Measurements from ENCODE around the gene BICD2.
"Not testable (repeated sequence)": the region's sequence is repeated elsewhere in the genome, so short reads cannot be mapped to it uniquely, and the experiment has no call there.

Gene BICD2

GRCh38 chr9:92764381-92764987, at the start of gene BICD2:
Gene BICD2 (minus strand): TSS chr9:92764833. CDS start chr9:92764744, 89 bp downstream.
- peak in 1 of 2 donors; percentile 6 for DNase-seq (ENCODE audit: low read depth in 2 of 2)

DNA sequence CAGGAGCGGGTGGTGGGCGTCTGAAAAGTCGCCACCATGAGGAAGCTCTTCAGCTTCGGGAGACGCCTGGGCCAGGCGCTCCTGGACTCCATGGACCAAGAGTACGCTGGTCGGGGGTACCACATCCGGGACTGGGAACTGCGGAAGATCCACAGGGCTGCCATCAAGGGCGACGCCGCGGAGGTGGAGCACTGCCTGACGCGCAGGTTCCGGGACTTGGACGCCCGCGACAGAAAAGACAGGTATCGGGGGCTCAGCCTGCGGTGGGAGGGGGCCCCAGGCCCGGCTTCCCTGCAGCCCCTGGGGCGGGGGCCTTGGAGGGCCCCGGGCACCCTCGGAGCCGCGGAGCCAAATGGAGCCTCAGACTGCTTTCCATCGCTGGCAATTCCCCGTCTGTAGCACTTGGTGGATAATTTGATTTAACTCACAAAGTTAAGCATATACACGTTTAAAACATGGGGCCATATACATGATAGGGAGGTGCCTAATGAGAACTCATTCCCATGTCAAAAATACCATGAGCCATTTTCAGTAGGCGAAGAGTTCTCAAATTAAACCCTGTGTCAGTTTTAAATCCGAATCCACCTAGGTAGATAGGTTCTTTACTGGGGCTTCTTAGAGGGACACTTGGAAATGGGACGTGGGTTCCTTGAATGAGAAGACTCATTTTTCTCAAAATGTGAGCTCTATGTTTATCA, 45.1 kb upstream of the BICD2 start:
- not testable (repeated sequence) for DNase-seq (ENCODE audit: low read depth in 2 of 2)

DNA sequence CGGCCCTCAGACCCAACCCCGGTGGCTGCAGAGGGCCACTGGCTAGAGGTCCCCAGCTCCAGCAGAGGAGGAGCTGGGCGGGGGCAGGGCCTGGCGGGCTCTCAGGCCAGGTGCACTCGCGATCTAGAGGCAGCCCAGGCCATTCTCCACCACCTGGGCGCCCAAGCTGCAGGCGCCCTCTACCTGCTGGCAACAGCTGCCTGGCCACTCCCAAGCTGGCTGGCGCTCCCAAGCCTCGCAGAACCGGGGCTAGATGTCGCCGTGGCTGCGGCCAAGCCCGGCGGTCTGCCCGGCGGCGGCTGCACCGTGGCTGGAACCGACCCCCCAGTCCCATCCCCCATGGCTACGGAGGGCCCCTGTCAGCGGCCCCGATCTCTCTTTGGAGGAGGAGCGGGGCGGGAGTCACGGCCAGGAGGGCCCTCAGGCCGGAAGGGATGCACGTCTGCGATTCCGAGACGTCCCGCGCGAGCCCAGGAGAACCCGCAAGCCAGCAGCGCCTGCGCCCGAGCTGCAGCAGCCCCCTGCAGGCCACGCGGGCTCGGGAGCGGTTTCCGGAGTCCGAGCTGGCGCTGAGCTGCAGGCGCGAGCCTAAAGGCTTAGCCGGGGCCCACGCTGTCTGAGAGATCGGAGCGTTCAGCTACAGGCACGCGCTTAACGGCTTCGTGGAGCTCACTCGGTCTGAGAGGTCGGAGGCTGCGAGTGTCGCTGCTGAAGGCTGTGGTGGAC, 44.3 kb upstream of the BICD2 start:
- peak in 1 of 2 donors; percentile 36 for DNase-seq (ENCODE audit: low read depth in 2 of 2)

- DNase-seq (ENCODE audit: low read depth in 2 of 2), result no peak
Observed at GRCh38 chr9:92807757-92808725, 43.4 kb upstream of the BICD2 start.

DNA sequence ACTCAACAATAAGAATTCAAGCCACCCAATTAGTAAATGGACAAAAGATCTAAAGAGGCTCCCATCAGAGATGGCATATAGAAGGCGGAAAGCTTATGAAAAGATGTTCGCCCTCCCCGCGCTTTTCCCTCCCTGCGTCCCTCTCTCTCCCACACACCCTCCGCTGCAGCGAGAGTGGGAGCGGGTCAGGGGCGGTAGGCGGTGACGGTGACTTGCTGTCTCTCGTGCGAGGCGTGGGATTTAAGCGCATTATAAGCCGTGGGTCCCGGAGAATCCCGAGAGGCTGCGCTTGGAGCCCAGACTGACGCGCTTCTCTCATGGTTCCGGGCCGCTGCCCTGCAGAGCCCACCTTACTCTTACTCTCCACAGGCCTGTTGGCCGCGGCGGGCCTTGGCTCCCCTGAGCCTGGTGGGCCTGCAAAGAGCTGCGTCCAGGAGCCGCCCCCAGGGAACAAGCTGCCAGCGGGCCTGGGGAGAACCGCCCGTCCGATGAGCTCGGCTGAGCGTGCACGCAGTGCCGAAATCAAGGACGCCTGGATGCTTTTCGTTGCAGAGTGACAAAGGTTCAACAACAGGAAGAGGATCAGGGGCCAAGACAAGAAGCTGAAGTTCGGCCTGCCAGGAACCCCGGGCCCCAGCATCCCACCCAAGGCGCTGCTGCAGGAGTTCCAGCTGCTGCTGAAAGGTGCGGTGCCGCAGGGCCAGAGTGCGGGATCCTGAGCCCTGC, 42.6 kb upstream of the BICD2 start:
- DNase-seq (ENCODE audit: low read depth in 2 of 2), result no peak

GRCh38 chr9:92804727-92805126, 40.1 kb upstream of the BICD2 start:
- DNase-seq (ENCODE audit: low read depth in 2 of 2), result no peak

GRCh38 chr9:92798358-92798757, 33.7 kb upstream of the BICD2 start:
- DNase-seq (ENCODE audit: low read depth in 2 of 2), result no peak

DNA sequence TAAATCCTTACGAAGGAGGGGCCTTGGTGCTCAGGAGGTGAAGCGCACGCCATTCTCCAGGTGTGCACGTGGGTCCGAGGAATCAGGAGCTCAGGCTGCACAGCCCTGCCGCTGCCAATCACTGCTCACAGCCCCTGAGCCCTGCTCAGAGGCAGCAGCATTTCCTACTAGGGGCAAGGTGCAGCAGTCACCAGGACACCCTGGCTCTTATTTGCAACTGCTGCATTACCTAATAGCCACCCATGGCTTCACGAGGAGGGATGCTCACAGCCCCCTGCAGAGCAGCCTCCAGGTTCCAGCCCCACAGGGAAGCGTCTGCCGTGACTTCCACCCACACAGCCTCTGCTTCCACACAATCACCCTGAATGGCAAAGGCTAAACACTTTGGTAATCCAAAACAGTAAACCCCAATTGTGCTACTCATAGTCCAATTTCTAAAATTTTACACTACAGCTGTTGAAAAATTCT, 31.7 kb upstream of the BICD2 start:
- DNase-seq (ENCODE audit: low read depth in 2 of 2), result not testable (repeated sequence)

DNA sequence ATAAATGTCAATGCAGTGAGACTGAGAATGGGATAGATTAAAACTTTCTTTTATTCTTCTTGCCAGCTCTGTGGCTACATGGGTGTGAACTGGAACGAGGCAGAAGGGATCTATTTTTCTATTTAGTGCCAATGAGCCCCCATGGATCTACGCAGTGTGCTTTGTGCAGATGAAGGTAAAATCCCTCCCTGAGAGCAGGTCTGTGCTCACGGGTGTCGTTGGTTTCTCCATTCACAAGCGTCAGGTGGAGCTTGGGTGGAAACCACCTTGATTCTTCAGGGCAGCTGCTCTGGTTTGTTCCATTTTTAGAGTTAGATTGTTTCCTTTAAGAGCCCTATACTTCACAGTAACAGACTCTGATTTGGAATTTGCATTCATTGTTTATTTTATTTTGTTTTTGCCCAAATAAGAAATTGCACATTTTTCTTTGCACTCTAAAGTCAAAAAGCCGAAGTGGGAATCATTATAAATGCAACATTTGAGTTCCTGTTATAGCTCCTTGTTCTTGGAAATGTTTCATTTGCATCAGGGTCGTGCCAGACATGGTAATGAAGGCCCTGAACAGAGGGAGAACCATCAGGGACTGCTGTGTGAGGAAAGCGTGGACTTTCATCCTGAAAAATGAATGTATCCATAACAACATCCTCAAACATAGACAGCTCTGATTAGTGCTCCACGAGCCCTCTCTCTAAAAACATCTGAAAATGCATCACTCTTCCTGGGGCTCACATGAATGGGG, 31.1 kb upstream of the BICD2 start:
- DNase-seq (ENCODE audit: low read depth in 2 of 2), result no peak

DNA sequence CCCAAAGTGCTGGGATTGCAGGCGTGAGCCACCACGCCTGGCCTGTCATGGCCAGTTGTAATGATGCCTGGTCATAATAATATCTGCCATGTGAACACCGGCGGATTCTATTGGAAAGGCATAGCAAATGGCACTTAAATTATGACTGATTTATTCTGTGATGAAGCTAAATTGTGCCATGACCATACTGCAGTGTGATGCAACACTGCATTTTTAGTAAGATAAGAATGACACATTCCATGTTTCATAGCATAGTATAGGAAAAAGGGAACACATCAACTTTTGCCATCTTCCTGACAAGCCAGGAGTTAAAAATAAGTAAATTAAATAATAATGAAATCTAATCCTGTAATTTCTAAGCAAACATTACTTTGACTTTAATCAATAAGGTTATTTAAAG, 30.4 kb upstream of the BICD2 start:
- no peak for DNase-seq (ENCODE audit: low read depth in 2 of 2)

DNA sequence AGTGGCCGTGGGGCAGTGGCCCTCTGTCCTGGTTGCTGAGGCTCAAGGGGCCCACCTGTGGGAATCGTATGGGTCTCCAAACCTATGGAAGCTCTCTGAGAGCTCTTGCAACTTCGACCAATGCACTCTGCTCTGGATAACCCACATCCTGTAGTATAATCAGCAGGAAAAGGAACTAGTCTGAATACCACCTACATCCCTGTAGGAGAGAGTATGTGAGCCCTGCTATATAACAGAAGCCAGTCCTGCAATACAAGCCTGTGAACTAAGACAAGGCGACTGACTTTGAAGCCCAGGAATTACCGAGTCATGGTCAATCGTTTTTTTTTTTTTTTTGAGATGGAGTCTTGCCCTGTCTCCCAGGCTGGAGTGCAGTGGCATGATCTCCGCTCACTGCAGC, 29.8 kb upstream of the BICD2 start:
- DNase-seq (ENCODE audit: low read depth in 2 of 2), result no peak

- peak; percentile 43 to 46 for DNase-seq (ENCODE audit: low read depth in 2 of 2)
Observed at GRCh38 chr9:92790542-92791527, 26.2 kb upstream of the BICD2 start.

- no peak for DNase-seq (ENCODE audit: low read depth in 2 of 2)
Observed at GRCh38 chr9:92786298-92786697, 21.7 kb upstream of the BICD2 start.

- no peak for DNase-seq (ENCODE audit: low read depth in 2 of 2)
Observed at GRCh38 chr9:92781899-92782298, 17.3 kb upstream of the BICD2 start.

- no peak for DNase-seq (ENCODE audit: low read depth in 2 of 2)
Observed at GRCh38 chr9:92780206-92780605, 15.6 kb upstream of the BICD2 start.

DNA sequence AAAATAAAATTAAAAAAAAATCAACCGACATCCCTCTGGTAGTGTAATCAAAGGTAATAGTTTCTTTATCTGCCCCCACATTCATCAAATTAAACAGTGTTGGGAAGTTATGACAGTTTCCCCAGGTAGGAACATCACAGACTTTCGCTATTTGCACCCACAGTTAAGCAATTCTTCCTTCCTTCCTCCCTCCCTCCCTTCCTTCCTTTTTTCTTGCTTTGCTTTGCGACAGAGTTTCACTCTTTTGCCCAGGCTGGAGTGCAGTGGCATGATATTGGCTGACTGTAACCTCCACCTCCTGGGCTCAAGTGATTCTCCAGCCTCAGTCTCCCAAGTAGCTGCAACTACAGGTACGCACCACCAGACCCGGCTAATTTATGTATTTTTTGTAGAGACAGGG, 10.8 kb upstream of the BICD2 start:
- DNase-seq (ENCODE audit: low read depth in 2 of 2), result no peak

DNA sequence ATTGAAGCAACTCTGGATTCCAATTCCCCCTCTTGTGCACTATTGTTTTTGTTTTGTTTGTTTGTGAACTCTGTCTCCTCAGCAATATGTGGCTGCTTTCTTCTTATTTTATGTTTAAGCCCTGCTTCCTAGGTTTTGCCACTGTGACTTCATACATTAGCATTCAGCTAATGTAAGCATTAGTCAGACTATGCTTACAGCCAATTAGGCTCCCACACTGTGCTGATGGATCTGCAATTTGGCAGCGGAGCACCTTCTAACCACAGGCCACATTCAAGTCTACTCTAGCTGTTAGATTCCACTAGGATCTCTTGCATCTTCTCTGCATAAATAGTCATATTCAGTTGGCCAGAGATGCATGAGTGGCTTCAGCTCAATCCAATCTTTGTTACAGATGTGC, 9.6 kb upstream of the BICD2 start:
- DNase-seq (ENCODE audit: low read depth in 2 of 2), result no peak

DNA sequence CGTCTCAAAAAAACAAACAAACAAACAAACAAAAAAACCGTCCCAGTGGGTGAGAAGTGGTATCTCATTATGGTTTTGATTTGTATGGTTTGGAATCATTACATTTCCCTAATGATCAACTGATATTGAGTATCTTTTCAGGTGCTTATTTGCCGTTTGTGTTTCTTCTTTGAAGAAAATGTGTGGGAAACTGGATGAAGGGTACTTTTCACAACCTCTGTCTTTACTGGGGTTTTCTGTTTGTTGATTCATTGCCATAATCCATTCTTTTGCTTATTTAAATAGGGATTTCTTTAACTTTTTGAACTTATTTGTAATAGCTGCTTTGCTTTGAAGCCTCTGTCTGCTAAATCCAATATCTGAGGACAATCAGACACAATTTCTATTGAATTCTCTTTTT, 9.2 kb upstream of the BICD2 start:
- DNase-seq (ENCODE audit: low read depth in 2 of 2), result no peak

GRCh38 chr9:92771309-92771708, 6.7 kb upstream of the BICD2 start:
- no peak for DNase-seq (ENCODE audit: low read depth in 2 of 2)

Measured in stimulated activated CD8-positive, alpha-beta memory T cell treated with anti-CD3 and anti-CD28 coated beads, Interleukin-7, amount 100 ng/mL, for 4 hours (primary cell).